Astrocyte (in vitro differentiated cells and primary cell): Measurements from ENCODE around the gene KCNJ16. TPM values are rescaled to one million over a fixed set of nuclear protein-coding genes. Genes with fewer than 3 reads are reported as not detected.
A peak's percentile ranks its signal among the peaks of the same experiment; 100 is the strongest.

ENCODE experiments used
- DNase-seq: peaks from one replicate; pipeline ENCODE4 v3.0.0-alpha.2; 2010; ENCODE audit warnings: low read depth
- FAIRE-seq: peaks from 2 replicates; lab custom pipeline; 2011; peaks lifted over from hg19 to GRCh38; lab: Jason Lieb, UNC
- H2AFZ ChIP-seq: 2 replicates; pipeline ENCODE4 v1.6.0; 2012; ENCODE audit warnings: low read depth, low read length, inconsistent platforms
- H3K27ac ChIP-seq: 2 replicates; pipeline ENCODE4 v1.5.1; 2011; ENCODE audit warnings: low read depth, low read length, inconsistent platforms
- H3K27me3 ChIP-seq: 2 replicates; pipeline ENCODE4 v1.6.0; 2011; ENCODE audit warnings: low read length, inconsistent platforms; ENCODE audit not compliant: insufficient read depth
- H3K36me3 ChIP-seq: 2 replicates; pipeline ENCODE4 v1.5.1; 2011; ENCODE audit warnings: low read length, inconsistent platforms; ENCODE audit not compliant: insufficient read depth
- H3K4me1 ChIP-seq: 2 replicates; pipeline ENCODE4 v1.5.1; 2011; ENCODE audit warnings: low read length, inconsistent platforms; ENCODE audit not compliant: insufficient read depth
- H3K4me2 ChIP-seq: 2 replicates; pipeline ENCODE4 v1.6.0; 2012; ENCODE audit warnings: low read length, inconsistent platforms
- H3K4me3 ChIP-seq: 2 replicates; pipeline ENCODE4 v1.5.1; 2011; ENCODE audit warnings: low read depth, mild to moderate bottlenecking, low read length, inconsistent platforms; ENCODE audit not compliant: insufficient read depth
- H3K79me2 ChIP-seq: 2 replicates; pipeline ENCODE4 v1.6.0; 2012; ENCODE audit warnings: mild to moderate bottlenecking, low read length, inconsistent platforms; ENCODE audit not compliant: insufficient read depth
- H3K9ac ChIP-seq: 2 replicates; pipeline ENCODE4 v1.6.0; 2012; ENCODE audit warnings: mild to moderate bottlenecking, low read length, inconsistent platforms
- H3K9me3 ChIP-seq: 2 replicates; pipeline ENCODE4 v1.5.1; 2012; ENCODE audit warnings: low read depth, mild to moderate bottlenecking, low read length, inconsistent platforms; ENCODE audit not compliant: insufficient read depth
- H4K20me1 ChIP-seq: 2 replicates; pipeline ENCODE4 v1.6.0; 2012; ENCODE audit warnings: low read length, inconsistent platforms; ENCODE audit not compliant: insufficient read depth
- H3K27ac Mint-ChIP-seq: one replicate; pipeline ENCODE4 v1.8.0; 2021; ENCODE audit warnings: mild to moderate bottlenecking, mixed read lengths; ENCODE audit not compliant: unreplicated experiment
- H3K27me3 Mint-ChIP-seq: one replicate; pipeline ENCODE4 v1.8.0; 2021; ENCODE audit warnings: low read depth, mixed read lengths; ENCODE audit not compliant: unreplicated experiment
- H3K36me3 Mint-ChIP-seq: one replicate; pipeline ENCODE4 v1.8.0; 2021; ENCODE audit warnings: low read depth, mixed read lengths; ENCODE audit not compliant: unreplicated experiment
- H3K4me1 Mint-ChIP-seq: one replicate; pipeline ENCODE4 v1.8.0; 2021; ENCODE audit warnings: low read depth, mixed read lengths; ENCODE audit not compliant: unreplicated experiment
- H3K4me3 Mint-ChIP-seq: one replicate; pipeline ENCODE4 v1.8.0; 2021; ENCODE audit warnings: mild to moderate bottlenecking, moderate library complexity, mixed read lengths; ENCODE audit not compliant: unreplicated experiment
- H3K9me3 Mint-ChIP-seq: one replicate; pipeline ENCODE4 v1.8.0; 2021; ENCODE audit warnings: mild to moderate bottlenecking, mixed read lengths; ENCODE audit not compliant: unreplicated experiment
- EZH2 ChIP-seq: IDR thresholded peaks from 2 replicates; pipeline ENCODE4 v1.6.1; 2012; ENCODE audit warnings: mild to moderate bottlenecking, low read length, inconsistent platforms; ENCODE audit not compliant: insufficient read depth
- total RNA-seq: library from RNA; stranded (reverse); gene quantifications from 2 replicates; pipeline ENCODE4 v1.2.1, GENCODE V29; 2021
- TF ChIP-seq, protein P1 (sequence below): IDR thresholded peaks from 2 replicates; pipeline ENCODE4 v1.5.1; 2011; ENCODE audit warnings: low read depth, mild to moderate bottlenecking, inconsistent platforms, low read length, moderate library complexity; ENCODE audit not compliant: insufficient read depth

KCNJ16 gene
- total RNA-seq, 1 donor from 2014 or later: 0.73 TPM

- Mint-ChIP-seq H3K27me3 (no peaks in the 10 kb centered on the region), H3K4me3 (peak overlapping the region; percentile 77), H3K36me3 (peaks cover 10% of the 10 kb centered on the region), H3K27ac (no peak overlapping the region), H3K9me3 (no peaks in the 10 kb centered on the region), H3K4me1 (peaks cover 19% of the 10 kb centered on the region)
- no peak overlapping the region for H3K9ac ChIP-seq
- no peaks in the 10 kb centered on the region for H3K27me3 ChIP-seq
- peaks cover 12% of the 10 kb centered on the region for H3K4me1 ChIP-seq
- FAIRE-seq (no peak), DNase-seq (no peak)
- no peak for TF ChIP-seq EZH2
- TF ChIP-seq, protein P1, sequence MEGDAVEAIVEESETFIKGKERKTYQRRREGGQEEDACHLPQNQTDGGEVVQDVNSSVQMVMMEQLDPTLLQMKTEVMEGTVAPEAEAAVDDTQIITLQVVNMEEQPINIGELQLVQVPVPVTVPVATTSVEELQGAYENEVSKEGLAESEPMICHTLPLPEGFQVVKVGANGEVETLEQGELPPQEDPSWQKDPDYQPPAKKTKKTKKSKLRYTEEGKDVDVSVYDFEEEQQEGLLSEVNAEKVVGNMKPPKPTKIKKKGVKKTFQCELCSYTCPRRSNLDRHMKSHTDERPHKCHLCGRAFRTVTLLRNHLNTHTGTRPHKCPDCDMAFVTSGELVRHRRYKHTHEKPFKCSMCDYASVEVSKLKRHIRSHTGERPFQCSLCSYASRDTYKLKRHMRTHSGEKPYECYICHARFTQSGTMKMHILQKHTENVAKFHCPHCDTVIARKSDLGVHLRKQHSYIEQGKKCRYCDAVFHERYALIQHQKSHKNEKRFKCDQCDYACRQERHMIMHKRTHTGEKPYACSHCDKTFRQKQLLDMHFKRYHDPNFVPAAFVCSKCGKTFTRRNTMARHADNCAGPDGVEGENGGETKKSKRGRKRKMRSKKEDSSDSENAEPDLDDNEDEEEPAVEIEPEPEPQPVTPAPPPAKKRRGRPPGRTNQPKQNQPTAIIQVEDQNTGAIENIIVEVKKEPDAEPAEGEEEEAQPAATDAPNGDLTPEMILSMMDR: no peak
- H3K79me2 ChIP-seq: peaks cover 56% of the 10 kb centered on the region
- peaks cover 4% of the 10 kb centered on the region for H3K36me3 ChIP-seq
- H4K20me1 ChIP-seq: no peaks in the 10 kb centered on the region
- H3K9me3 ChIP-seq: no peaks in the 10 kb centered on the region
- H3K27ac ChIP-seq: no peak overlapping the region
- peak overlapping the region; percentile 87 for H3K4me3 ChIP-seq
- no peak overlapping the region for H2AFZ ChIP-seq
- peak overlapping the region; percentile 99 for H3K4me2 ChIP-seq
Measured at GRCh38 chr17:70171159-70171558, 96.1 kb downstream of the KCNJ16 start.

DNA sequence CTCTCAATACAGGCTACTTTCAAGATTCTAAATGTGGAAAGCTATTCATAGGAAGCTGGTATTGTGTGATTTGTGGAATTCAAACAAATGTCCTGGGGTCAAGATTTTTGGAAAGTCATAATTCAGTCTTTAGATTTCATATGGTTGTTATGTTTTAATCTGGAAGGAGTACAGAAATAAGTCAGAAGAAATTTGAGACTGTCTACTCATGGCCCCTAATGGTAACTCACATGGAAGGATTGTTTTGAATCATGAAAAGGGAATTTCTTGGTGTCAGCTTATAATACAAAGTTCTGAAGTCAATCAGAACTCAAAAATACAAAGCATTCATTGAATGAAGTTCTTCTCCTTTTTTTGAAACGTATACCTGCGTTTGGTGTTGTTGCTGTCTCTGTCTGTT is 97.4 kb downstream of the KCNJ16 start:
- H2AFZ ChIP-seq: no peak overlapping the region
- no peak overlapping the region for H3K4me3 ChIP-seq
- H3K9me3 ChIP-seq: no peaks in the 10 kb centered on the region
- H3K79me2 ChIP-seq: peaks cover 66% of the 10 kb centered on the region
- peaks cover 12% of the 10 kb centered on the region for H3K4me1 ChIP-seq
- peak overlapping the region; percentile 99 for H3K4me2 ChIP-seq
- H3K9me3 Mint-ChIP-seq: no peaks in the 10 kb centered on the region
- peaks cover 11% of the 10 kb centered on the region for H3K36me3 Mint-ChIP-seq
- TF ChIP-seq, protein P1: no peak
- TF ChIP-seq EZH2: no peak
- no peak for FAIRE-seq
- H3K27ac Mint-ChIP-seq: peak overlapping the region; percentile 12
- no peak for DNase-seq
- H3K27ac ChIP-seq: no peak overlapping the region
- no peaks in the 10 kb centered on the region for H3K27me3 Mint-ChIP-seq
- no peaks in the 10 kb centered on the region for H3K27me3 ChIP-seq
- peaks cover 4% of the 10 kb centered on the region for H3K36me3 ChIP-seq
- no peaks in the 10 kb centered on the region for H4K20me1 ChIP-seq
- H3K4me1 Mint-ChIP-seq: peaks cover 19% of the 10 kb centered on the region
- no peak overlapping the region for H3K9ac ChIP-seq
- no peak overlapping the region for H3K4me3 Mint-ChIP-seq

- peak overlapping the region; percentile 3 for H3K27ac Mint-ChIP-seq
- peak overlapping the region; percentile 99 for H3K4me2 ChIP-seq
- FAIRE-seq: no peak
Measured at GRCh38 chr17:70172923-70173322, 97.9 kb downstream of the KCNJ16 start.

More at GRCh38 chr17:70172923-70173322, 97.9 kb downstream of the KCNJ16 start:
- Histone ChIP-seq H4K20me1 (no peaks in the 10 kb centered on the region), H3K27ac (no peak overlapping the region), H3K79me2 (peaks cover 68% of the 10 kb centered on the region), H3K4me1 (peaks cover 12% of the 10 kb centered on the region), H3K27me3 (no peaks in the 10 kb centered on the region), H2AFZ (no peak overlapping the region), H3K4me3 (no peak overlapping the region), H3K9ac (no peak overlapping the region), H3K9me3 (no peaks in the 10 kb centered on the region), H3K36me3 (peaks cover 4% of the 10 kb centered on the region)
- TF ChIP-seq, protein P1: no peak
- no peak for TF ChIP-seq EZH2
- peaks cover 19% of the 10 kb centered on the region for H3K4me1 Mint-ChIP-seq
- no peaks in the 10 kb centered on the region for H3K9me3 Mint-ChIP-seq
- H3K36me3 Mint-ChIP-seq: peaks cover 11% of the 10 kb centered on the region
- no peaks in the 10 kb centered on the region for H3K27me3 Mint-ChIP-seq
- H3K4me3 Mint-ChIP-seq: no peak overlapping the region
- peak; percentile 65 for DNase-seq
